Right lung (tissue), 5 donors: ENCODE results near the gene STIM1. TPM values are rescaled to one million over a fixed set of nuclear protein-coding genes. Genes with fewer than 3 reads are reported as not detected.

Source experiments
- DNase-seq, 2 donors: peaks; one replicate each; pipeline ENCODE4 v3.0.0-alpha.2; 2013
- polyA plus RNA-seq, 5 donors: library from polyadenylated mRNA; unstranded; fragments of 120-200 nt; gene quantifications; one replicate each; pipeline versions ENCODE4 v1.2.1 to v1.2.3, GENCODE V29; 2013; ENCODE audit warnings: inconsistent platforms in 1 of 5, low replicate concordance in 1 of 5; ENCODE audit not compliant: insufficient read length in 5 of 5, insufficient read depth in 1 of 5

The STIM1 gene
- polyA plus RNA-seq, 5 donors, result 38.6 to 51.9 (median 41.6) TPM

- no peak for DNase-seq
Observed at GRCh38 chr11:3911908-3912505, 56.5 kb downstream of the STIM1 start.

GRCh38 chr11:3913921-3914320 lies 58.5 kb downstream of the STIM1 start:
- peak in 1 of 2 donors; percentile 28 for DNase-seq

GRCh38 chr11:3914805-3915204 lies 59.3 kb downstream of the STIM1 start:
- no peak for DNase-seq

GRCh38 chr11:3916962-3917361 lies 61.5 kb downstream of the STIM1 start:
- no peak for DNase-seq

- DNase-seq, result no peak
Observed at GRCh38 chr11:3920148-3920852, 64.8 kb downstream of the STIM1 start.

- no peak for DNase-seq
Observed at GRCh38 chr11:3922056-3922455, 66.6 kb downstream of the STIM1 start.

GRCh38 chr11:3925513-3925912 lies 70.0 kb downstream of the STIM1 start:
- no peak for DNase-seq

- DNase-seq, result no peak
Observed at GRCh38 chr11:3926458-3927095, 71.1 kb downstream of the STIM1 start.

GRCh38 chr11:3927129-3927796 lies 71.8 kb downstream of the STIM1 start:
- DNase-seq, result no peak

GRCh38 chr11:3929232-3929631 lies 73.8 kb downstream of the STIM1 start:
- DNase-seq, result no peak

GRCh38 chr11:3929649-3930048 lies 74.2 kb downstream of the STIM1 start:
- DNase-seq, result no peak

- no peak for DNase-seq
Observed at GRCh38 chr11:3932698-3933097, 77.2 kb downstream of the STIM1 start.

- no peak for DNase-seq
Observed at GRCh38 chr11:3933165-3933628, 77.7 kb downstream of the STIM1 start.

GRCh38 chr11:3934658-3935057 lies 79.2 kb downstream of the STIM1 start:
- no peak for DNase-seq

GRCh38 chr11:3936517-3936916 lies 81.1 kb downstream of the STIM1 start:
- no peak for DNase-seq

GRCh38 chr11:3939211-3939610 lies 83.7 kb downstream of the STIM1 start:
- no peak for DNase-seq

GRCh38 chr11:3939651-3940190 lies 84.3 kb downstream of the STIM1 start:
- DNase-seq, result no peak

GRCh38 chr11:3942160-3942955 lies 86.9 kb downstream of the STIM1 start:
- no peak for DNase-seq

GRCh38 chr11:3942956-3943497 lies 87.6 kb downstream of the STIM1 start:
- no peak for DNase-seq

GRCh38 chr11:3944198-3944597 lies 88.7 kb downstream of the STIM1 start:
- DNase-seq, result no peak

- peak in 1 of 2 donors; percentile 31 for DNase-seq
Observed at GRCh38 chr11:3946455-3947017, 91.1 kb downstream of the STIM1 start.
